ENCODE data around the gene LGALS8.
"Not testable (repeated sequence)": the region's sequence is repeated elsewhere in the genome, so short reads cannot be mapped to it uniquely, and the experiment has no call there.

LGALS8 gene

DNA sequence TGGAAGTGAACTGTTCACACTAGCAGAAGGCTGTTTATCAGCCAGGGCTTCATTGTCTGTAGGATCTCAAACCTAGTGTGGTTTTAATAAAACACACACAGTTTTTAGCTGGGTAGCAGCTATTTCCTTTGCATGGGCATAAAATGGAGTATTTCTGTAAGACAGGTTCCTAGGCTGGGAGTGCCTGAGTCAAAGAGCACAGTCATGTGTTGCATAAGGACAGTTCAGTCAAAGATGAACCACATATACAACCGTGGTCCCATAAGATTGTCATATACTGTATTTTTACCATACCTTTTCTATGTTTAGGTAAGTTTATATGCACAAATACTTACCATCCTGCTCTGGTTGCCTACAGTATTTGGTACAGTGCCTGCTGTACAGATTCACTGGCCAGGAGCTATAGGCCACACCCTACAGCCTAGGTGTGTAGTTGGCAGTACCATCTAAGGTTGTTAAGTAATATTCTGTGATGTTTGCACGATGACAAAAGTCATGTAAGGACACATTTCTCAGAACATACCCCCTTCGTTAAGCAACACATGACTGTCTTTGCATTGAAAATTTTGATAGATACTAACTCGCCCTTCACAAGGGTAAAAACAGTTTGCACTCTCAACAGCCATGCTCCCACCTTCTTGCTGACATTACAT, 17.2 kb downstream of the LGALS8 start:
- DNase-seq (ENCODE audit: low spot score) = no peak

DNA sequence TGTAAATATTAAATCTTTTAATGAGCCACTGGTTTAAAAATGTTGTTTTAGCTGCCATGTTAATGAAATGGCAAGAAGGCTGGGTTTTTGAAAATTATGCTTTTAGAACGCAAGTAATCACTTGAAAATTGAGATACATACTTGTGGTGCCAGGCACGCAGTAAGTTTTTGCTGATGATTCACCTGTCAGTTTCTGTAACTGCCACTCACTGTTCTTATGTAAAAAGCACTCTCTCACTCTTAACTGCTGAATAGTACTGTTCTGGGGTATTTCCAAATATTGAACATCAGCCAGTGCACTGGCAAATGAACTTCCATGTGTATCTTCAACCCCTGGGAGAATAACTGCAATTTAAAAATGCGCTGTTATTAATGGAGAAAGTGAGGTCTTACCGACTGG, 17.9 kb downstream of the LGALS8 start:
- no peak for DNase-seq (ENCODE audit: low spot score)

- DNase-seq (ENCODE audit: low spot score) = no peak
Measured at GRCh38 chr1:236543065-236543669, 19.4 kb downstream of the LGALS8 start.

DNA sequence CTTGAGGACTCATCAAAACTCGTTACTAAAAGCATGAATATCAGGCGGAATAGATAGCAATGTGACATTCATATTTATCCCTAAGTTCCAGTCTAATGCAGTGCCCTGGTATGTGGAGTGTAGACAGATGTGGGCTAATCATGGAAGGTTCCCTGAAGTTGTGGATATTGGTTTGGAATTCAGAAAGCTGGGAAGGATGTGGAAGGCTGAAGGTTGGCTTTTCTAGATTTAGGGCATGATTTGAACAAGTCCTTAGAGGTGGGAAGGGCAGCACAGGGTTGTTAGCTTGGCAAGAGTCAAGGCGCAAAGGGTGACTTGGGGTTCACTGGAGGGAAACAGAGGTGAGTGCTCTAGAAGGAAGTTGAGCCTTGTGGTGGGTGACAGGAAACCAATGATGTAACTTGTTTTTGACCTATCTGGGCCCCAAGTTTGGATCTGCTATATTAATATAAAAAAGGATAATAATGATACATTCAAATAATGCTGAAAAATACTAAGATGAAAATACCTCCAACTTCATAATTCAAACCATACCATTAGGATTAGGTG, 21.9 kb downstream of the LGALS8 start:
- no peak for DNase-seq (ENCODE audit: low spot score)

DNA sequence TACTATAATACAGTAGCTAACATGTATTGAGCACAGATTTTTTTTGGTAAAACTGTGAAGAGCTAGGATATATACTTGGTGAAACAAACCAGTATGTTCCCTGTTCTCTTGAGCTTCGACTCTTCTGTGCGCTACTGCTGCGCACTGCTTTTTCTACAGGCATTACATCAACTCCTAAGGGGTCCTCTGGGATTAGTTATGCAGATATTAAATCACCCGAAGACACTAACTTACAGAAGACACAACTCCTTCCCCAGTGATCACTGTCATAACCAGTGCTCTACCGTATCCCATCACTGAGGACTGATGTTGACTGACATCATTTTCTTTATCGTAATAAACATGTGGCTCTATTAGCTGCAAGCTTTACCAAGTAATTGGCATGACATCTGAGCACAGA, 24.7 kb downstream of the LGALS8 start:
- no peak for DNase-seq (ENCODE audit: low spot score)

- DNase-seq (ENCODE audit: low spot score) = no peak
Measured at GRCh38 chr1:236550961-236551851, 27.4 kb downstream of the LGALS8 start.

DNA sequence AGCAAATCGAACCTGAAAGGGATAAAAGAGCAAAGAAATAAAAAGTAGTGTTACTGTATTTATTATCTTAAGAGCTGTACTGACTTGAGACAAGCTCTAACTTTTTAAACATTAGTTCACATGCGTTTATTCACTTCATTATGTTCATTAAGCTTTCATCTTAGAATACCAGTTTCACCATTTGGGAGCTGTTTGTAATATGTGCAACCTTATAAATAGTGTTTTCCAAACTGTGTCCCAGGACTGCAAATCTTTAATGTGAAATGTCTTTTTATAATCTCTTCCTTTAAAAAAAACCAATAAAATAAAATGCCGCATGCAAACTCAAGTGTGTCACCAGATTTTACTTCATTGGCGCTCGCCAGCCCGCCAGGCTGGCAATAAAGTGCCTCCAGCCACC, 28.3 kb downstream of the LGALS8 start:
- DNase-seq (ENCODE audit: low spot score) = no peak

- DNase-seq (ENCODE audit: low spot score) = no peak
Measured at GRCh38 chr1:236552901-236553300, 29.1 kb downstream of the LGALS8 start.

DNA sequence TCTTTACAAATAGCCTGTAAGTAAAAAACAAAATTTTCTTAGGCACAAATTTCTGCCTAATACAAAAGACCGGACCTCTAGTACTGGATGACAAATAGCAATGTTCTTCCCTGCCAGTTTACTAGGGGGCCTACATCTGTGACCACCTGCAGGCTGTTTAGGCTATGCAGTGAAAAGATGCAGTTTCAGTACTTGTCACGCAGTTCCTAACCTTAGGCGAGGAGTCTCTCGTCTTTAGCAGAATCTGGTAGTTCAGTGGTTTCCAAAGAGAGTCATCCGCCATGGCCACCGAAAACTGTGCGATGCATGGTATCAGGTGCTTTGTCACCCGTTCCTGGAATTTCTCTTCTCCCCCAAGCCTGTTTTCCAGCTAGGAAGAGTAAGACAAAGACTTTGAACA, 29.6 kb downstream of the LGALS8 start:
- DNase-seq (ENCODE audit: low spot score) = no peak

DNA sequence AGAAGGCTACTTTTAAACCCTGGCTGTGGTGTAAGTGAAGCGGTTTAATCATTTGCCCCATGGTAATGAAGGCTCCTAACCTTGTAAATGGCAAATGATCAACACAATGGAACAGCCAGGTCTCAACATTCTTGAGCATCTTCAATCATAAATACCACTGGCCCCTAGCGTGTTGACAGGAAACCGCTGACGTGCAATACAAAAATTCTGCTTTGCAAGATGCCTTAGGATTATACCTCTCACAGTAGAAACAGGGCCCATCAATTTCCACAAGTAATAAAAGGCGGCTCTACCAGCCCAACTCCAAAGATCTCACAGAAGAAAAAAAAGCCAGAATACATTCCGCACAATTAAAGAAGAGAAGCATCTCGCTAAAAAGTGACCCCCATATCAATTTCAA, 32.8 kb downstream of the LGALS8 start:
- no peak for DNase-seq (ENCODE audit: low spot score)

DNA sequence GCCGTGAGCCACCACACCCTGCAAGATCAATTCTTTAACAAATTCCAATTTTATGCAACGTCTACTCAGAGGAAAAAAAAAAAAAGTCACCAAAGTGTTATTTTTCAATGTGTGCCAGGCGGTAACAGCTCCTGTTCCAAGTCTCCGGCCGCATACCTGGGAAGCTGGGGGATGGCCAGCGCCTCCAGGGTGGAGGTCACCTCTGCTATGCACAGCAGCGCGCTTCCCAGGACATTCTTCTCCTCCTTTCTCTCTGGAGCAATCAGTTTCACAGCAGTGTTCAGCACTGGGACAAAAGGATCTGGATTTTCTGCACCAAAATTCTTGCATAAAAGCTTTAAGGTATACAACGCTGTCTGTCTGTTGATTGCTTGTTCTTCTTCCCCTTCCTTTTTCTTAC, 34.3 kb downstream of the LGALS8 start:
- DNase-seq (ENCODE audit: low spot score) = no peak

DNA sequence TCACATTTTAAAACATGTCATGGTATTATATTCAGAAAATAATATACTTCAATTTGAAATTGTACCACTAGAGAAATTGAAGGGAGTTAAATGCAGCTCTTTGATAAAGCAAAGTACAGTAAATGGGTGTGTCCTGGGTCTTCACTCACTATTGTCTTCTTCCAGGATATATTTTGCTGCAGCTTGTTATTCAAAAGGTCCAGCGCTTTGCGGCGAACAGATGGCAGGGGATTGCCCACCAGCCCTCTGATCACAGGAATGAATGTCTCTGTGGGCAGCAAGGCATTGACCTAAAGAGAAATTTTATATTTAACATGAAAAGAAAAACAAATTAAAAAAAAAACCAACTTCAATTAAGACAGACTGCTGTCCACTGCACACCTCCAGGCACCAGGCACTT, 35.1 kb downstream of the LGALS8 start:
- no peak for DNase-seq (ENCODE audit: low spot score)

DNA sequence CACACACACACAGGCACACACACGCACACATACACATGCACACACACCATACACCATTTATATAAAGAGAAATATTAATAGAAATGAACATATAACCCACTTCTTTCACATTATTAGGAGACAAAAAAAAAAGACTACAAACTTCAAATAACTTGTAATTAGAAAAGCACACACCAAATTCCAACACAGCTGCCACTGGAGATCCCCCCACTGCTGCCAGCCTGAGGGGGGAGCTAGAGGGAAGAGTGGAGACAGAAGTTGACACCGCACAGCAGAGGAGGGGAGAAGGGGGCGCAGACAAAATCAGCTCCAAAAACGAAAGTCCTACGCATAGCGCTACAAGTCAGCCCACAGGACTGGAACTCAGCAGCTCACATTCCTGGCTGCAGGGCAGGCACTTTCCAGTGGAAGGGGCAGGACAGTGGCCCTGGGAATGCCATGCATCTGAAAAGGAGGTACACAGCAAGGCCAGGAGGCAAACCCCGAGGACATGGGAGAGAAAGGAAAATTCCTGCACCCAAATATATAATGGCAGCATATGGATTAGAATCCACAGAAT, 36.5 kb downstream of the LGALS8 start:
- no peak for DNase-seq (ENCODE audit: low spot score)

DNA sequence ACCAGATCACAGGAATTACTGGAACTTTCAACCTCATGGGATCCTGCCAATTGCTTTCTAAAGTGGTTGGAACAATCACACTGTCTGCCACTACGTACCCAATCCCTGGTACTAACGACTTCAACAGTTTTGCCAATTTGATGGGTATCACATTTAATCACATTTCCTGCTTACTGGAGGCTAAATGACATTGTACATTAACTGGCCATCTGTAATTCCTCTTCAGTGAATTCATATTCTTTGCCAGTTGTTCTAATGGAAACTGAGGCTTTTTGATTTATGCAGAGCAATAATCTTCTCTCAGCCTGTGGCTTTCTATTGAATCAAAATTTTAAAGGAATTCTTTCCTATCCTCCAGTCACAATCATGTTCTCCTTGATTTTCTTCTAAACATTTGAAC, 38.2 kb downstream of the LGALS8 start:
- no peak for DNase-seq (ENCODE audit: low spot score)

DNA sequence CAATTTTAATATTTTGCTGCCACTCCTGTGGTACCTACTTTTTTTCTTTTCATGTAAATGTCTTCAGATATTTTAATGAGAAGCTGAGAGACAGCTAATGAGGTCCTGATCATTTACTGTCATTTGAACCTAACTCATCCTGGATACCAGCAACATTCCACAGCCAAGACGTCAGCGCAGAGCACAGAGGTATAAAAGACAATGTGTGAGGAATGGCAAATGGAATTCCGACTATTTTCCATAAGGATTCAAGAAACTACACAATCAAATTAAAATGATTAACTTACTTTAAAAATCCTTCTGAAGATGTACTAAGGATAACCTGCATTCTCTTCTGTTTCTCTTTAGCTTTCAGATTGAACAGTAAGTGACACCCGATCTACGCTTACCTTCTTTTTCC, 41.7 kb downstream of the LGALS8 start:
- DNase-seq (ENCODE audit: low spot score) = no peak

GRCh38 chr1:236568285-236568894, 44.6 kb downstream of the LGALS8 start:
- DNase-seq (ENCODE audit: low spot score) = no peak

GRCh38 chr1:236575523-236575922, 51.7 kb downstream of the LGALS8 start:
- no peak for DNase-seq (ENCODE audit: low spot score)

DNA sequence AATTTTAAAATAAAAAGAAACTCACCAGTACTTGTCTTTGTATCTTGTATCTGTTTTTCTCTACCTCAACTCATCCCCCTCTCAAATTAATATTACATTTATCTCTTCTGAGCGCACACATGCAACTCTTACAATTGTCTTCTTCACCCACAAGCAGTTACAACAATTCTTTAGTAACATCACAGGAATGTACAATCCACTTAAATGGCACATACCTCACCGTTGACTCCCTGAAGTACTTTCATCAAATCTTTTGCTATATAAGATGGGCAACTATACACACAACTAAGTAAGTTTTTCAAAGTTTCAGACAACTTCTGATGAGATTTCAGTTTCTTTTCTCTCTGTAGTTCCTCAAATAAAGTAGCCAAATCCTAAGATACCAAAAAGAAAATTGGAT, 52.2 kb downstream of the LGALS8 start:
- DNase-seq (ENCODE audit: low spot score) = no peak

GRCh38 chr1:236577041-236577440, 53.3 kb downstream of the LGALS8 start:
- DNase-seq (ENCODE audit: low spot score) = not testable (repeated sequence)

DNA sequence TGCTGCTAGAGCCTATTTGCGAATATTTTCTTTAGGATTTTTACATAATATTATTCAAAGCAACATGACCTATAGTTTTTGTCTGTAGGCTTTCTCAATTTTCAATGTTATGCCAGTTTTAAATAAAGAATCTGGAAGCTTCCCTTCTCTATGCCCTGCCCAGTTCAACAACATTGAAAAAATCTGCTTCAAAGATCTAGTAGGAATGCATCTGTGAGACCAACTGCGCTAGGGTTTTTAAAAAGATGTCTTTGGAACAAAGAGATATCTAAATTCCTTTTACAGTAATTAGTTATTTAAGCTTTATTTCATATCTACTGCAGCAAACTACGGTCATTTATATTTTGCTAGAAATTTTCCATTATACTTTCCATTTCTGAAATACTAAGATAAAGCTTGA, 54.9 kb downstream of the LGALS8 start:
- no peak for DNase-seq (ENCODE audit: low spot score)

- not testable (repeated sequence) for DNase-seq (ENCODE audit: low spot score)
Measured at GRCh38 chr1:236580404-236580803, 56.6 kb downstream of the LGALS8 start.

DNA sequence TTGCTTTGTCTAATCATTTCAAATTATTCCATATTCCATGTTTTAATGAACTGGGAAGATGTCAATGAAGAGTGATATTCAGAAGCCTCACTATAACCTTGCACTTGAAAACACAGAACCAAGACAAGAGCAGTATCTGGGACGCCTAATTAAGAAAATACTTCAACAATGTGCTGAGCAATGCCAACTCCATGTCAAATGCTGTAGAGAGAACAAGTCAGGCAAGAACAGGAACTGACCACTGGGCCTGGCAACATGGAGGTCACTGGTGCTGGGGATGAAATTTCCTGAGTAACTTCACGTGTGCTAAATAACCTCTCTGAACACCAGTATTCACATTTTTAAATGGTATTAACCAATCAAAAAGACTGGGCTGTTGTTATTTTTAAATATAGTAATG, 57.7 kb downstream of the LGALS8 start:
- no peak for DNase-seq (ENCODE audit: low spot score)
